Omental fat pad (tissue), 4 donors: Measurements from ENCODE around the gene TMEM239. TPM values are rescaled to one million over a fixed set of nuclear protein-coding genes. Genes with fewer than 3 reads are reported as not detected.

ENCODE experiments used
- ATAC-seq: fragments of 150-250 bp; one replicate; pipeline ENCODE4 v1.9.1; 2016; ENCODE audit warnings: mild to moderate bottlenecking, moderate library complexity; ENCODE audit not compliant: low FRiP score
- DNase-seq: peaks from one replicate; pipeline ENCODE4 v3.0.0-alpha.2; 2019; ENCODE audit warnings: low spot score
- CTCF ChIP-seq, 3 donors: fragments of 450-650 bp; IDR thresholded peaks; one replicate each; pipeline ENCODE4 v1.5.1; 2016 to 2017; ENCODE audit warnings: antibody characterized with exemption in 3 of 3, mild to moderate bottlenecking in 3 of 3, moderate library complexity in 2 of 3
- total RNA-seq, 4 donors: library from RNA; depleted of rRNA; stranded (reverse); fragments of >200 nt; gene quantifications; one replicate each; pipeline ENCODE4 v1.1.0, GENCODE V29; 2016

TMEM239 gene
- total RNA-seq, 4 donors from 2014 or later, result not detected

GRCh38 chr20:2778602-2779321 lies 37.4 kb upstream of the TMEM239 start:
- DNase-seq (no peak), ATAC-seq (no peak)
- TF ChIP-seq CTCF (IDR thresholded peaks at IDR 0.05), result no peak

- ATAC-seq (no peak), DNase-seq (no peak)
- TF ChIP-seq CTCF (IDR thresholded peaks at IDR 0.05), result no peak
Measured at GRCh38 chr20:2780948-2781347, 35.2 kb upstream of the TMEM239 start.

GRCh38 chr20:2783908-2784566 lies 32.1 kb upstream of the TMEM239 start:
- TF ChIP-seq CTCF (IDR thresholded peaks at IDR 0.05), result no peak
- ATAC-seq (no peak), DNase-seq (no peak)

GRCh38 chr20:2793471-2793870 lies 22.7 kb upstream of the TMEM239 start:
- no peak for DNase-seq
- no peak for ATAC-seq
- TF ChIP-seq CTCF (IDR thresholded peaks at IDR 0.05), result no peak

- ATAC-seq, result no peak
- no peak for DNase-seq
- no peak for TF ChIP-seq CTCF (IDR thresholded peaks at IDR 0.05)
Measured at GRCh38 chr20:2794202-2794748, 21.9 kb upstream of the TMEM239 start.

GRCh38 chr20:2794866-2795447 lies 21.2 kb upstream of the TMEM239 start:
- DNase-seq, result no peak
- ATAC-seq, result no peak
- TF ChIP-seq CTCF (IDR thresholded peaks at IDR 0.05), result no peak
